ENCODE measurements around the gene TRIM44. TPM values are rescaled to one million over a fixed set of nuclear protein-coding genes. Genes with fewer than 3 reads are reported as not detected.

TRIM44 gene
- total RNA-seq, 1 experiment from 2014 or later, result 33.4 TPM

GRCh38 chr11:35672608-35673007 lies 10.0 kb downstream of the TRIM44 start:
- POLR2A ChIA-PET, result no interaction called here
- Histone ChIP-seq H3K4me3 (replicated peaks in 1 of 2; ENCODE audit: low read depth in 1 of 2, low read length in 2 of 2) (no peak overlapping the region), H3K27me3 (ENCODE audit: insufficient read depth, low read length) (no peaks in the 10 kb centered on the region), H2AFZ (ENCODE audit: low read depth, low read length, poor library complexity, severe bottlenecking) (no peak overlapping the region), H3K4me1 (ENCODE audit: control insufficient read depth in 1 of 2, insufficient read depth in 2 of 2, low read length in 2 of 2) (no peaks in the 10 kb centered on the region), H3K9me2 (ENCODE audit: insufficient read depth) (no peaks in the 10 kb centered on the region), H3K4me2 (ENCODE audit: low read length) (no peak overlapping the region), H4K20me1 (ENCODE audit: insufficient read depth) (no peaks in the 10 kb centered on the region), H3K9me3 (ENCODE audit: control insufficient read depth in 1 of 2, insufficient read depth in 1 of 2, low read depth in 1 of 2, low read length in 2 of 2) (no peaks in the 10 kb centered on the region), H3K9ac (ENCODE audit: low read length) (no peak overlapping the region), H3K27ac (ENCODE audit: low read depth, low read length) (no peak overlapping the region), H3K79me2 (ENCODE audit: insufficient read depth, low read length) (peaks cover 59% of the 10 kb centered on the region), H3K36me3 (ENCODE audit: control insufficient read depth in 1 of 2, insufficient read depth in 2 of 2, low read length in 2 of 2) (no peaks in the 10 kb centered on the region)
- CTCF ChIA-PET, result no interaction called here
- no peak for ATAC-seq
- RAD21 ChIA-PET (ENCODE audit: low non-redundant PET in 1 of 2, low total read pairs in 2 of 2, uncharacterized antibody in 2 of 2, unreplicated experiment in 2 of 2), result no interaction called here
- DNase-seq (ENCODE audit: low read depth, low spot score), result no peak
- intact Hi-C loops (cut with micrococcal nuclease), result no loop called here
- no peak for TF ChIP-seq ZFX (IDR thresholded peaks at IDR 0.05)
- no peak for TF ChIP-seq YY1 (IDR thresholded peaks at IDR 0.05; ENCODE audit: extremely low read depth, insufficient replicate concordance, low read depth, low read length)
- TF ChIP-seq EZH2 (IDR thresholded peaks at IDR 0.05), result no peak
- no peak for TF ChIP-seq EZH2phosphoT487 (IDR thresholded peaks at IDR 0.05; ENCODE audit: borderline replicate concordance)
- TF ChIP-seq SIN3A (IDR thresholded peaks at IDR 0.05; ENCODE audit: low read depth), result no peak
- TF ChIP-seq CBX3 (IDR thresholded peaks at IDR 0.05; ENCODE audit: low read depth), result no peak
- no peak for TF ChIP-seq EGR1 (IDR thresholded peaks at IDR 0.05; ENCODE audit: low read depth)
- TF ChIP-seq POLR2AphosphoS5 (IDR thresholded peaks at IDR 0.05; ENCODE audit: low read depth, low read length), result no peak
- TF ChIP-seq FOSL1 (IDR thresholded peaks at IDR 0.05; ENCODE audit: low read depth), result no peak
- no peak for TF ChIP-seq ZNF274 (IDR thresholded peaks at IDR 0.05; ENCODE audit: low read depth, low read length)
- no peak for TF ChIP-seq MAX (IDR thresholded peaks at IDR 0.05)
- TF ChIP-seq CTCF (IDR thresholded peaks at IDR 0.05 in 2 of 3, conservative IDR thresholded peaks at IDR 0.05 in 1 of 3; ENCODE audit: borderline replicate concordance in 1 of 3, insufficient read depth in 1 of 3, low read depth in 2 of 3, low read length in 2 of 3), result no peak
- TF ChIP-seq RAD21 (IDR thresholded peaks at IDR 0.05; ENCODE audit: low read depth), result no peak
- TF ChIP-seq REST (IDR thresholded peaks at IDR 0.05; ENCODE audit: low read depth), result no peak
- BruUV-seq (replicated peaks), result no TSS peak

Data from HCT116 (cell line).